ENCODE results near the gene KCNQ1.

The KCNQ1 gene

GRCh38 chr11:2565447-2566222, 120.8 kb downstream of the KCNQ1 start:
- no peak for DNase-seq (ENCODE audit: low read depth in 1 of 2, low spot score in 1 of 2)

- no peak for DNase-seq (ENCODE audit: low read depth in 1 of 2, low spot score in 1 of 2)
These were observed 121.6 kb downstream of the KCNQ1 start for GRCh38 chr11:2566223-2567025.

DNA sequence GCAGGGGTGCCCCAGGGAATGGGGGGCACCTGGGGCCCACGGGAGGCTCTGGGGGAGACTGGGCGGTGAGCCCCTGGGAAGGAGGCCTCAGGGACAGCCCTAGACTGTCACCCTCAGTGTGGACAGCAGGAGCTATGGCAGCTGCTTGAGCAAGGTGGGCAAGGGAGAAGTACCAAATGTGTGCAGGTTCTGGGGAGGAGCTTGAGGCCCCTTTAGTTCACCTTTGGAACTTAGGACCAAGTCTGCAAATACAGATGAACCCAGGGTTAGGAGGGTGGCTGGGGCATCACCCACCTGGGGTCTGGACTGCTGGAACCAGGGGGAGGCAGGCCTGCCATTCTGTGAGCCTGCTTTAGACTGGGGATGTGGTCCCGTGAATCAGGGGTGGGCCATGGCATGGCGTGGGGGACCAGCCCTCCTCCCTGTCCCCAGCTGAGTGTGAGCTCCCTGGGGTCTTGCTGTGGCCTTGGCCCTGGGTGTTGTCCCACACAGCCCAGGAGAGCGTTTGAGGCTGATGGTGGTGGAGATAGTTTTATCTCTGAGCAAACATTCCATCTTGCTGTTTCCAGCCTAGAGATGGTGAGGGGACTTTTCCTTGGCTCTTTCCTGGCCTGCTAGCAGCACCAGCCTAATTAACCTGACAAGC, 122.3 kb downstream of the KCNQ1 start:
- DNase-seq (ENCODE audit: low read depth in 1 of 2, low spot score in 1 of 2): no peak

- DNase-seq (ENCODE audit: low read depth in 1 of 2, low spot score in 1 of 2): no peak
These were observed 124.5 kb downstream of the KCNQ1 start for GRCh38 chr11:2569321-2569721.

GRCh38 chr11:2569731-2570210, 125.0 kb downstream of the KCNQ1 start:
- DNase-seq (ENCODE audit: low read depth in 1 of 2, low spot score in 1 of 2): no peak

GRCh38 chr11:2570211-2570811, 125.5 kb downstream of the KCNQ1 start:
- no peak for DNase-seq (ENCODE audit: low read depth in 1 of 2, low spot score in 1 of 2)

GRCh38 chr11:2570841-2571597, 126.2 kb downstream of the KCNQ1 start:
- no peak for DNase-seq (ENCODE audit: low read depth in 1 of 2, low spot score in 1 of 2)

GRCh38 chr11:2571598-2572281, 126.9 kb downstream of the KCNQ1 start:
- DNase-seq (ENCODE audit: low read depth in 1 of 2, low spot score in 1 of 2): no peak

DNA sequence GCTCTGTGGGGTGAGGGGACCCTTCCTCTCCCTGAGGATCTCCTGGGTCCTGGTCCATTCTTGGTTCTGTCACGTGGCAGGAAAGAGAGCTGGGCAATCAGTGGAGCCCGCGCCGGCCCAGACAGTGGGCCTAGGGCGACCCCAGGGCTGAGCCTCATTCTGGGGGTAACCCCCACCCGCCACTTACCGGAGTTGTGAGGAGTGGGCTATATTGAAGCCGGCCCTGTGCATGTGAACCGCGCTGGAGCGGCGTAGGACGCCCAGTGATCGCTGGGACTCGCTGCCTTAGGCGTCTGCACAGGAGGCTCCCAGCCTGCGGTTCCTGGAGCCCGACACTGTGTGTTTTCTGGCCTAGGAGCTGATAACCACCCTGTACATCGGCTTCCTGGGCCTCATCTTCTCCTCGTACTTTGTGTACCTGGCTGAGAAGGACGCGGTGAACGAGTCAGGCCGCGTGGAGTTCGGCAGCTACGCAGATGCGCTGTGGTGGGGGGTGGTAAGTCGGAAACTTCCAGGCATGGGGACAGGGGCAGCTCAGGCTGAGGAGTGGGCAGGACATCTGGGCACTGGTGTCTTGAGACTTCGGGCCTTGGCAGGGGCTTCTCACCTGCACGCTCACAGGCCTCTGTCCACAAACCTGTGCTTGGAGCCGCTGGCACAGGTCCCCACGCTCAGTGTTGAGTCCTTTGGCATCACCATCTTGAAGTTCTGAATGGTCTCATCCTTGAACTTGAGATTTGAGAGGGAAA, 127.9 kb downstream of the KCNQ1 start:
- DNase-seq (ENCODE audit: low read depth in 1 of 2, low spot score in 1 of 2): no peak

DNA sequence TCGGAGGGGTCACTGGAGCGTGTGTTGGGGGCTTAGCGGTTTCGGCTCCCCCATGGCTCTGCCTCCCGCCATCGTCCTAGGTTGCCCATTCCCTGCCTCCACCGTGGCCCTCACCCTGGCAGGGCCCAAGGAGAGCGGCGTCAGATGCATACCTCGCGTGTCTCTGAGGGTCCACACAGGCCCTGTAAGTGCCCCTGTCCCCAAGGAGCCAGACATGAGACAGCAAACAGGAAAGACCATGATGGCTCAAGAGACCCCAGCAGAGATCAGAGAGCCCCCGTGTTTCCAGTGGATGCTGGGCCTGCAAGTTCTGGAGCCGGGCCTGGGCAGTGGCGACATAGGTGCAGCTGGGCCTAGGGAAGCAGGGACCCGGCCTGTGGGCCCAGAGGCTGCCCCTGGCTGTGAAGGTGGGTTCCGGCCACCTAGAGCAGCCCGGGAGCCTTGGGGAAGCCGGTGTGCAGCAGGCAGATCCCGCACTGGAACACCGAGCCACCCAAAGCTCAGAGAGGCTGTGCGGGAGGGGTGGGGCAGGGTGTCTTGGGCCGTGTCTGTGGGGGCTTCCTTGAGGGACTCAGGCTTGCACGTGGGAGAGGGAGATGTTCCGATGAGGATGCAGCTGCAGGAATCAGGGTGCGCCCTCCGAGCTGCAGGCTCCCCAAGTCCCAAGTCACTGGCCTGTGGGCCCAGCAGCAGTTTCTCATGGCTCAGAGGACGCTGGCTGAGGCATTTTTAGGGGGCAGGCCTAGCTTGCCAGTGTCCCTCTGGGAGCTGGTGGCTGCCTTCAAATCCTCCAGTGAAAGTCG, 128.6 kb downstream of the KCNQ1 start:
- no peak for DNase-seq (ENCODE audit: low read depth in 1 of 2, low spot score in 1 of 2)

- DNase-seq (ENCODE audit: low read depth in 1 of 2, low spot score in 1 of 2): no peak
These were observed 129.3 kb downstream of the KCNQ1 start for GRCh38 chr11:2574043-2574552.

DNA sequence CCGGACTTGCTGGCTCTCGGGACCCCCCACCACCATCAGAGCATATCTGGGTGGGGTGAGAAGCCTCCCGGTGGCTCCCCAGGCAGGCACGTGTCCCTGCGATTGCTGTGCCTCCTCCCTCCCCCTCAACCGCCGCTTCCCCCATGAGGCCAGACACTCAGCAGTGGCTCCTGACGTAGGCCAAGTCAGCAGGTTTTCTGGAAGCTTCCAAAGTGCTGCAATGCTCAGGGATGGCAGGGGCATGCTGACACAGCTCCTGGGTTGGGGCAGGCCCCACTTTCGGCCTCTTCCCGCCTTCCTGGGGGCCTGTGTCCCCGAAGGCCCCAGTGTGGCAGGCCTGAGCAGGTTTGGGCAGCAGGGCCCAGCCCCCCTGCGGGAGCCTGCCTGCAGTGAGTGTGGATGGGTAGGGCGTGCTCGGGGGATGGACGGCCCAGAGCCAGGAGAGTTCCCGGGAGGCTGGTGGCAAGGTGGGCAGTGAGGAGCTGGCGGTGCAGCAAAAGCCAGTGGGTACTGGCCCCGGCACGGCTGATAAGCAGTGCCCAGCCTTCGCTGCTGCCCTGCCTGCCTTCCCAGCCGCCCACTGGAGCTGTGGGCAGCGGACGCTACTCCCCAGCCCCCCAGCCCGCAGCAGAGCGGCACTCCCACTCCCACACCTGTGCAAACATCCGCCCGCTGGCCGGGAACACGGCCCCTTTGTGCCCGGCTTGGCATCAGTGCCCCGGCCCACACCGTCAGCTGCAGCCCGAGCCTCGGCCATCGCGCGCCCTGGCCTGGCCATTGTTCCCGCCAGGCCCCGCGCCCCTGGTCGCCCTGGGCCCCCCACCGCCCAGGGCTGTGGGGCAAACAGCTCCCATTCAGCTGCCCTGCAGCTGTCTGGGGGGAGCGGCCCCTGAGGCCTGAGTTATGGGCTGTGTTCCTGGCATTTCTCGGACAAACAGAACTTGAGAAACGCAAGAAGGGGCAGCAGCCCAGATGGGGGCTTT, 130.0 kb downstream of the KCNQ1 start:
- DNase-seq (ENCODE audit: low read depth in 1 of 2, low spot score in 1 of 2): no peak

- DNase-seq (ENCODE audit: low read depth in 1 of 2, low spot score in 1 of 2): no peak
These were observed 130.8 kb downstream of the KCNQ1 start for GRCh38 chr11:2575591-2576051.

- no peak for DNase-seq (ENCODE audit: low read depth in 1 of 2, low spot score in 1 of 2)
These were observed 131.3 kb downstream of the KCNQ1 start for GRCh38 chr11:2576111-2576510.

DNA sequence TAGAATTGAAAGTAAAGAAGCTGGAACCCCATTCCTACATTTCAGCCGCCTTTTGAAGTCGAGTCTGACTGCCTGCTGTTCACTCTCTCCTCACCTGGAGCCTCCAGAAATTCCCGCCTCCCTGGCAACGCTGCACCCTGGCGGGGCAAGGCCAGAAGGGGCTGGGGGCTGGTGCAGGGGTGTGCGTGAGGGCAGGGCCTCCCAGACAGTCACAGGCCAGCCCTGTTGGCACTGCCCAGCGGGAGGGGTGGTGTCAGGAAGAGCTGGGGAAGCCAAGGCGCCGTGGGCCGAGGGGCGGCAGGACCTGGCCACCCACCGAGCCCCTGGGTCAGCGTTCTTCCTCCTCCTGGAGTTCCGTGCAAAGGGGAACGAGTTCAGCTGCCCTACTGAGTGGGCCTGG, 131.7 kb downstream of the KCNQ1 start:
- no peak for DNase-seq (ENCODE audit: low read depth in 1 of 2, low spot score in 1 of 2)

DNA sequence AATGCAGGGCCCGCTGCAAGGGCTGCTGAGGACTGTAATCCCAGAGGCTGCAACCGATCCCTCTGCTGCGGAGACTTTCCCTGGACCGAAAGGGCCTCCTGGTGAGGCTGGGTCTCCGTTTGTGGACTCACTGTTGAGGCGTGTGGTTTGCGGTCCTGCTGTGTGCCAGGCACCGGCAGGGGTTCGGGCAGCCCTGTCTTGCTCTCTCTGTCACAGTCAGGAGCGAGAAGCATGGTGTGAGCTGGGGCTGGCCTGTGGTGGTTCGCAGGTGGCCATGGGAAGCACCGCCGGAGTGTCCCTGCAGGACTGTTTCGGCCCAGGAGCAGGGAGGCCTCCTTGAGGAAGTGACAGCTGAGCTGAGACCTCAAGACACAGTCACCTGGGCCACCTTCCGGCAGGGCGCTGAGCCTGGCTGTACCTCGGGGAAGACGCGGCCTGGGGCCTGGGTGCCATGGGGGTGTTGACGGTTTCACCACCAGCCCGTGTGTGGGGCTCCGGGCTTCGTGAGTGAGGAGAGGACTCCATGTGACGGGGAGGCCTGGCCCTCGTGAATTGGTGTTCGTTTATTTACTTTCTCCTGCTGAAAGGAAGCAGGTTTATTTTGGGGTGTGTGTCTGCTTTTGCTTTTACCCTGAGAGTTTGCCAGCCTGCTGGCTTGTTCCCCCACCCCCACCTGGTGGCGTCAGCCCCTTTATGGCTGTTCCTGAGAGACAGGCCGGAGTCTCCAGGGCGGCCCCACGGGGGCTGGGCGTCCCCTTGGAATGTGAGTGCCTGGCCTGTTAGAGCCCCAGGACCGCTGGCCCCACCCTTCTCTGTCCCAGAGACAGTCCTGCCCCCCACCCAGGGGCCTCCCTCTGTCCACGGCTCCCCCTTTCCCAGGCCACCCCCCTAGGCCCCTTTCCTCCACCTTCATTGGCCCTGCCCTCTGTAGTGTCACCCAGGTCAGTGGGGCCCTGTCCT, 132.5 kb downstream of the KCNQ1 start:
- no peak for DNase-seq (ENCODE audit: low read depth in 1 of 2, low spot score in 1 of 2)
